H1 (cell line): ENCODE results near the gene DLAT. TPM values are rescaled to one million over a fixed set of nuclear protein-coding genes. Genes with fewer than 3 reads are reported as not detected.

Experiments used
- MAFK ChIP-seq: IDR thresholded peaks from 2 replicates; pipeline ENCODE4 v1.6.1; 2012; ENCODE audit warnings: low read depth, mild to moderate bottlenecking, improper control_type of control experiment, low read length
- RNF2 ChIP-seq: fragments of 200-900, 300-1000 bp; sonication (generic); IDR thresholded peaks from 2 replicates; pipeline ENCODE4 v1.7.1; 2016; ENCODE audit warnings: borderline replicate concordance, low read depth, mild to moderate bottlenecking, antibody characterized with exemption, low read length; ENCODE audit not compliant: poor library complexity, severe bottlenecking; ENCODE audit errors: missing control alignments
- TAF7 ChIP-seq: optimal IDR thresholded peaks from 2 replicates; pipeline ENCODE3; 2011; ENCODE audit warnings: low read depth, mild to moderate bottlenecking, inconsistent platforms, low read length, moderate library complexity, borderline replicate concordance
- polyA plus RNA-seq, 7 experiments: library from polyadenylated mRNA; depleted of rRNA in 3 of 7; stranded (reverse) in 5 of 7; unstranded in 2 of 7; fragments of >200 nt in 5 of 7; fragments of 200-250 nt in 2 of 7; gene quantifications; 1 replicate in 5 of 7; 2 replicates in 1 of 7; 4 replicates in 1 of 7; pipeline versions ENCODE4 v1.2.1 to v1.2.3, GENCODE V29; 2011 to 2013; ENCODE audit warnings: missing spikeins in 2 of 7, mixed read lengths in 2 of 7
- total RNA-seq: library from RNA; stranded (reverse); fragmentation: NEBNext Ultra II Directional; extraction: Animal tissue kit (Norgen Biotek cat#: 25700); gene quantifications from 2 replicates; pipeline ENCODE4 v1.2.1, GENCODE V29; 2021

The DLAT gene
- total and polyA plus RNA-seq, 2 of the 8 experiments (the other 6 are each of a cell fraction or from before 2014, with no cell fraction given), result 23.1 to 66.2 TPM

DNA sequence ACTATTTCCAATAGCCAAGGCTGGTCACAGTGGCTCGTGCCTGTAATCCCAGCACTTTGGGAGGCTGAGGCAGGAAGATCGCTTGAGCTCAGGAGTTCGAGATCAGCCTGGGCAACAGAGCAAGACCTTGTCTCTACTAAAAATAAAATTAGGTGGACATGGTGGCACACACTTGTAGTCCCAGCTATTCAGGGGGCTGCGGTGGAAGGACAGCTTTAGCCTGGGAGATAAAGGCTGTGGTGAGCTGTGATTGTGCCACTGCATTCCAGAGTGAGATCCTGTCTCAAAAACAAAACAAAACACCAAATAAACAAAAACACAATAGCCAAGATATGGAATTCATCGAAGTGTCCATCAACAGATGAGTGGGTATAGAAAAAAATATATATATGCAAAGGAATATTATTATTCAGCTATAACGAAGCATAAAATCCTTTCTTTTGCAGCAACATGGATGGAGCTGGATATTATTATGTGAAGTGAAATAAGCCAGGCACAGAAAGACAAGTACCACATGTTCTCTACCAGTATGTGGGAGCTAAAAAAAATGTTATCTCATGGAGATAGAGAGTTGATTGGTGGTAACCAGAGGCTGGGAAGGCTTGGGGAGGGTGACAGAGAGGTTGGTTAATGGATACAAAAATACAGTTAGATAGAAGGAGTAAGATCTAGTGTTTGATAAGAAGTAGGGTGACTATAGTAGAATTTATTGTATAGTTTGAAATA lies 22.6 kb upstream of the DLAT start (continued):
- TF ChIP-seq TAF7 (no peak), MAFK (no peak), RNF2 (no peak)
